ENCODE data around the gene P2RY6.

DNA sequence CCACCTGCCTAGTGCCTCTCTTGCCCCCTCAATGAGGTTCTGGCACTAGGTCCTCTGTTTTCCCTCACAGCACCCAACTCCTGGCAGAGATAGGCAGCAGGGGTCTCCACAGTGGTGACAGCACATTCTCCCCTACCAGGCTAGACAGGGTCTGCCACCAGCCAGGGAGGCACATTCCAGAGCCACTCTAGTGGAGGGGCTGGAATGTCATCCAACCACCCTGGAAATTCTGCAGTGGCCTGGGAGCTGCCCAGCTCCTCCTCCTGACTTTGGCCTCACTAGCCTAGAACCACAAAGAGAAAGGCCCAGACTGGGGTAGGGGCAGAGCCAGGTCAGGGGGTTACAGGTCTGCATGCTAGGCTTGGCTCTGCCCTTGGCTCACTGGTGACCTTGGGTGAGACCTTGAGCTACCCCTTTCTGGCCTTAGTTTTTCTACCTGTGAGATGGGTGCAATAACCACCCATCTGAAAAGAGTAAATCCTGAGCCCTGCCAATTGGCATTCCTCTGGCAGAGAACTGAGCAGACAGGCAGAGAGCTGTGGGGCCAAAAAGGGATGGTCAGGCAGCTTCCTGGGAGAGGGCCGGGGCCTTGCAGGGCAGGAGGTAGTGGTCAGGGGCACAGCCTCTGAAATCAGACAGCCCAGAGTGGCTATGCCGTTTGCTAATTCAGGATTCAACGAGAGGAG, 47.0 kb upstream of the P2RY6 start:
- TF ChIP-seq POLR2A (IDR thresholded peaks at IDR 0.05; ENCODE audit: low read length), result no peak
- TF ChIP-seq, protein P1, sequence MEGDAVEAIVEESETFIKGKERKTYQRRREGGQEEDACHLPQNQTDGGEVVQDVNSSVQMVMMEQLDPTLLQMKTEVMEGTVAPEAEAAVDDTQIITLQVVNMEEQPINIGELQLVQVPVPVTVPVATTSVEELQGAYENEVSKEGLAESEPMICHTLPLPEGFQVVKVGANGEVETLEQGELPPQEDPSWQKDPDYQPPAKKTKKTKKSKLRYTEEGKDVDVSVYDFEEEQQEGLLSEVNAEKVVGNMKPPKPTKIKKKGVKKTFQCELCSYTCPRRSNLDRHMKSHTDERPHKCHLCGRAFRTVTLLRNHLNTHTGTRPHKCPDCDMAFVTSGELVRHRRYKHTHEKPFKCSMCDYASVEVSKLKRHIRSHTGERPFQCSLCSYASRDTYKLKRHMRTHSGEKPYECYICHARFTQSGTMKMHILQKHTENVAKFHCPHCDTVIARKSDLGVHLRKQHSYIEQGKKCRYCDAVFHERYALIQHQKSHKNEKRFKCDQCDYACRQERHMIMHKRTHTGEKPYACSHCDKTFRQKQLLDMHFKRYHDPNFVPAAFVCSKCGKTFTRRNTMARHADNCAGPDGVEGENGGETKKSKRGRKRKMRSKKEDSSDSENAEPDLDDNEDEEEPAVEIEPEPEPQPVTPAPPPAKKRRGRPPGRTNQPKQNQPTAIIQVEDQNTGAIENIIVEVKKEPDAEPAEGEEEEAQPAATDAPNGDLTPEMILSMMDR (IDR thresholded peaks at IDR 0.05), result no peak
- TF ChIP-seq, protein P2, sequence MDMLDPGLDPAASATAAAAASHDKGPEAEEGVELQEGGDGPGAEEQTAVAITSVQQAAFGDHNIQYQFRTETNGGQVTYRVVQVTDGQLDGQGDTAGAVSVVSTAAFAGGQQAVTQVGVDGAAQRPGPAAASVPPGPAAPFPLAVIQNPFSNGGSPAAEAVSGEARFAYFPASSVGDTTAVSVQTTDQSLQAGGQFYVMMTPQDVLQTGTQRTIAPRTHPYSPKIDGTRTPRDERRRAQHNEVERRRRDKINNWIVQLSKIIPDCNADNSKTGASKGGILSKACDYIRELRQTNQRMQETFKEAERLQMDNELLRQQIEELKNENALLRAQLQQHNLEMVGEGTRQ (IDR thresholded peaks at IDR 0.05), result no peak
- TF ChIP-seq, protein P3, sequence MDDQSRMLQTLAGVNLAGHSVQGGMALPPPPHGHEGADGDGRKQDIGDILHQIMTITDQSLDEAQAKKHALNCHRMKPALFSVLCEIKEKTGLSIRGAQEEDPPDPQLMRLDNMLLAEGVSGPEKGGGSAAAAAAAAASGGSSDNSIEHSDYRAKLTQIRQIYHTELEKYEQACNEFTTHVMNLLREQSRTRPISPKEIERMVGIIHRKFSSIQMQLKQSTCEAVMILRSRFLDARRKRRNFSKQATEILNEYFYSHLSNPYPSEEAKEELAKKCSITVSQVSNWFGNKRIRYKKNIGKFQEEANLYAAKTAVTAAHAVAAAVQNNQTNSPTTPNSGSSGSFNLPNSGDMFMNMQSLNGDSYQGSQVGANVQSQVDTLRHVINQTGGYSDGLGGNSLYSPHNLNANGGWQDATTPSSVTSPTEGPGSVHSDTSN (IDR thresholded peaks at IDR 0.05), result no peak
